GM19395 (cell line): ENCODE data around the gene PSKH1.
"Not testable (repeated sequence)": the region's sequence is repeated elsewhere in the genome, so short reads cannot be mapped to it uniquely, and the experiment has no call there.

ENCODE experiments used
- ATAC-seq: cut with Tn5 transposase; IDR thresholded peaks from one replicate; pipeline ENCODE4 v1.9.1; 2021; ENCODE audit warnings: mild to moderate bottlenecking, moderate library complexity; ENCODE audit not compliant: unreplicated experiment

Gene PSKH1

GRCh38 chr16:67885545-67885944, 7.5 kb upstream of the PSKH1 start:
- ATAC-seq: no peak

DNA sequence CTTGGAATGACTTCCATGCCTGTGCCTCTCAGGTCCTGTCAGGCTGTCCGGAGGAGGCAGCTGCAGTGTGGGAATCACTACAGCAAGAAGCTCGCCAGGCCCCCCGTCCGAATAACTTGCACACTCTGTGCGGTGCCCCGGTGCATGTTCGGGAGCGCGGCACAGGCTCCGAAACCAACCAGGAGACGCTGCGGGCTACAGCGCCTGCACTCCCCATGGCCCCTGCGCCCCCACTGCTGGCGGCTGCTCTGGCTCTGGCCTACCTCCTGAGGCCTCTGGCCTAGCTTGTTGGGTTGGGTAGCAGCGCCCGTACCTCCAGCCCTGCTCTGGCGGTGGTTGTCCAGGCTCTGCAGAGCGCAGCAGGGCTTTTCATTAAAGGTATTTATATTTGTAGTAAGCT, 7.1 kb upstream of the PSKH1 start:
- ATAC-seq: no peak

- ATAC-seq: no peak
These were observed 6.7 kb upstream of the PSKH1 start for GRCh38 chr16:67886387-67886786.

DNA sequence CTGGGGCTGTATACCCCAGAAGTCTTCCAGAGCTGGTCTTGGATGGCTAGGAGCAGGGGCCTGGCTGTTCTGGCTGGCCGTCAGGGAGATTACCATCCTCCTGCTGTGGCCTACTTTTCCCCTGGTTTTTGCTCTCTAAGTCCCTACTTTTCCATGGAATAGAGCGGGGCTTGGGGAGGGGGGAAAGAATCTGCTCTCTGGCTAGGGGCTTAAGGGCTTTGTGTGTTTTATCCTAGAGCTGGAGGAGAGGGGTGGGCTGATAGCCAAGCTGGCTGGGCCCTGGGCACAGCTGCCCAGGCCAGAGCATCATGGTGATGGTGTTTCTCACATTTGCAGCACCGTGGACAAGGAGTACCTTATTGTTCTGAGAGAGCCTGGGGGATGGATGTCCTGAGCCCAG, 4.7 kb upstream of the PSKH1 start:
- ATAC-seq: no peak

GRCh38 chr16:67892375-67892774, 679 bp upstream of the PSKH1 start:
- no peak for ATAC-seq

DNA sequence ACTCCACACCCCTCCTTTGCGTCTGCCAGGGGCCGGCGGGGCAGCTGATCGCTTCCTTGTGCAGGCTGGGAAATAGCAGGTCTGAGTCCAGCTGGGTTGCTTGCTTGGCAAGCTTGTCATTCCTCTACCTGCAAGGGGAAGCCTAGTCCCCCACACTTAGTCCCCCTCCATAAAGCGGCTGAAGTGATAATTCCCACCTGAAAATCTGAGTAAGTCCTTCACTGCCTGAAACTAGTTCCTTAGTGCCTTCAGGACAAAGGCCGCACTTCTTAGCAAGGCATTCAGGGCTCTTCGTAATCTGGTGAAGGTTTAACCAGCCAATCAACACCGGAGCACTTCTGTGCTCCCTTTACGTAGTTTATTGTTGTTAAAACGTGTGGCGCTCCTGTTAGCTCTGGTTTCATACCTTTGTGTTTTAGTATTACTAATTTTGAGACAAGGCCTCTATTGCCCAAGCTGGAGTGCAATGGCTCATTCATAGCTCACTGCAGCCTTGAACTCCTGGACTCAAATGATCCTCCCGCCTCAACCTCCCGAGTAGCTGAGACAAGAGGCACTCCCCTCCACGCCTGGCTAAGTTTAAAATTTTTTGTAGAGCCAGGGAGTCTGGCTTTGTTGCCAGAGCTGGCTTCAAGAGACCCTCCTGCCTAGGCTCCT, 817 bp downstream of the PSKH1 start:
- no peak for ATAC-seq

GRCh38 chr16:67897231-67897630, 4.2 kb downstream of the PSKH1 start:
- ATAC-seq: no peak

GRCh38 chr16:67901734-67902133, 8.7 kb downstream of the PSKH1 start:
- no peak for ATAC-seq

- ATAC-seq: no peak
These were observed 9.8 kb downstream of the PSKH1 start for GRCh38 chr16:67902831-67903230.

DNA sequence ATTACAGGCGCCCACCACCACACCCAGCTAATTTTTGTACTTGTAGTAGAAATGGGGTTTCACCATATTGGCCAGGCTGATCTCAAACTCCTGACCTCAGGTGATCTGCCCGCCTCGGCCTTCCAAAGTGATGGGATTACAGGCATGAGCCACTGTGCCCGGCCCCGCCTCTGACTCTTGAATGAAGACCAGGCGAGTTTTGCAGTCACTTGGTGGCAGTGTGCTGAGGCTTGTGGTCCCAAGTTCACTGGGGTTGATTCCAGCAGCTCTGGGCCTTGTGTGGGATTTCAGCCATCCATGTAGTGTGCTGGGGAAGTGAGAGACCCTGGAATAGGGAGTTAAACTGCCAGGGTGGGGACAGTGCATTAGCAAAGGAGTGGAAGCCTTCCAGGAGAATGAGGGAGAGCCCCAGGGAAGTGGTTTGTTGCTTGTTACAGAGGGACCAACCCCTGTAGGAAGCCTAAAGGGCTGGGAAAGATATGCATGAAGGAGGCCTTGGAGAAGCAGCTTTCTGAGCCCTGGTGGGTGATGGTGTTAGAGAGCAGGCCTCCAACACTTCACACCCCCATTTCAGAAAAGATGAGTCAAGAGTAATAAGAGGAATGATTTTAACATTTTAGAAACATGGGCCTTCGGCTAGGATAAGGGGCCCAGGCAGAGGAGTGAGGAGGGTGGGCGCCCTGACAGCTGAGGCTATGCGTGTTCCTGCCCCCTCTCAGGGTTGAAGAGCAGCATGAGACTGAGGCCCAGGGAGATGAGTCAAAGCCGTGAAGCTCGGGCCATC, 14.5 kb downstream of the PSKH1 start:
- no peak for ATAC-seq

GRCh38 chr16:67909056-67909742, 16.1 kb downstream of the PSKH1 start:
- ATAC-seq: no peak

- ATAC-seq: no peak
These were observed 17.1 kb downstream of the PSKH1 start for GRCh38 chr16:67910158-67910557.

DNA sequence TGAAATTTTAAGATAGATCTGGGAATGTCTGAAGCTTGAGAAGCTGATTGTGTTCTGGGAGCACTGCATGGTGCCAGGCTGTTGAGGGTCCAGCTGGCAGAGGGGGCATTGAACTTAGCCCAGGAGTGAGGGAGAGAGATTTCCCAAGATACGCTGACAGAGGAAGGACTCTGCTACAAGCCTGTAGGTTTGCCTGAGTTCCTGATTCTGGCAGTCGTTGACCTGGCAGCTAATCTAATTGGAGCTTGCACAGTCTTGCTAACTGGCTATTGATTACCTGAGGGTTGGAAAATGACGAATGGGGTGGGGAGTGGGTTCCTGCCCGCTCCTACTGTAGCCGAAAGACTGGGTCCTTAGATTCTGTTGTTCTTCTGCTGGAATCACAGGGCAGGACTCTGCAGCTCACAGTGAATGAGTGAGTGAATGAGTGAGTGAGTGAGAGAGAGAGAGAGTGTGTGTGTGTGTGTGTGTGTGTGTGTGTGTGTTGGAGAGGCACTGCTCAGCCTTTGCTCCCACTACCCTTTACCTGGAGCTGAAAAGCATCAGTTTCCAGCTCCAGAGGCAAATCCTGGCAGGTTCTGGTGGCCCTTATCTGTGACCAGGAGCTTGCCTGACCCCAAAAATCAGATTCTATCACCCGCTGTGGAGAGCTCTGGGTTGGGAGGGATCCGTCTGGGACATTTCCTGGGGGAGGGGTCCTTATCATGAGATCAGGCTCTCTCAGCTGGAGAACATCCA, 21.9 kb downstream of the PSKH1 start:
- ATAC-seq: no peak

DNA sequence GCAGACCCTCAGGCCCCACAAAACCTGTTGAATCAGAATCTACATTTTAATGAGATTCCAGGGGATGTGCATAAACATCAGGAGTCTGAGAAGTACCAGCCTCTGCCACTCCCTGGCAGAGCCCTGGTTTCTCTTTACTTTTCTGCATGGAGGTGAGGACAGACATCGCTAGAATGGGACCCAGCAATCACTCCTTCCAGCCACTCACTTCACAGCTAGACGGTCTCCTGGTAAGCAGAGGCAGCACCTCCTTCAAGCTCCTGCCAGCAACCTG, 22.4 kb downstream of the PSKH1 start:
- not testable (repeated sequence) for ATAC-seq

DNA sequence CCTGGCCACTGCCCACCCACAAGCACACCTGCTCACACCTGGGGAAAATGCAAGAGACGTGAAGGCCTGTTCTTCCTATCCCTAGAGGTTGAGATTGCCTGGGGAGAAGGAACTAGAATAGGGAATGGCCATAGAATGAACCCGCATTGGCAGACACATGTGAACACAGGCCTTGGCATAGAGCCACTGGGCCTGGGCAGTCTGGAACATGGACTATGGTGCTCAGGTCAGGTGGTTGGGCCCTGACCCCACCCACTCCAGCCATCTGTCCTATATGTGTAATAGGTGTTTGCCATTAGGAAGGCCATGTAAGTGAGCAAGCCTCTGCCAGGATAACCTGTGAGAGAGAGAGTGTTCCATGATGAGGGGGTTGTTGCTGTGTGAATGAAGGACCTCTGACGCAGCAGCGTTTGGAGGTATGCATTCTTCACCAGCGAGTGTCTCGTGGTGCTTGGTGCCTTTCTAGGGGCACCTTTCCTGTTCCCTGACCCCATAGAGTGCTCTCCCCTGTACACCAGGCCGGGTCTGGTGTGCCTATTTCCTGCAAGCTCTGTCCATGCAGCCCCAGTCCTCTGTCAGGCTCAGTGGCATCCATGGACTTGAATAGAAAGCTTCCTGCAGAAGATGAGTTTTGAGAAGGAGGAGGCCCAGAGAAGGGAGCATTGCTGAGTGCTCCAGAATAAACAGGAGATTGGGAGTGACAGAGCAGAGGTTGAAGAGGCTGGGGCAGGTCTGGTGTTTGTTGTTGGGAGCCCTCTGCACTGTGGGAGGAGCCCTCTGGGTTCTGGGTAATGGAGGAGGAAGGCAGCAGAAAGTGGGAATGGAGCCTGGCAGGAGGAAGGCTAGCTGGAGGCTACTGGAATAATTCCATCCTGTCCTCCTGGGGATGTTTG, 23.0 kb downstream of the PSKH1 start:
- no peak for ATAC-seq

DNA sequence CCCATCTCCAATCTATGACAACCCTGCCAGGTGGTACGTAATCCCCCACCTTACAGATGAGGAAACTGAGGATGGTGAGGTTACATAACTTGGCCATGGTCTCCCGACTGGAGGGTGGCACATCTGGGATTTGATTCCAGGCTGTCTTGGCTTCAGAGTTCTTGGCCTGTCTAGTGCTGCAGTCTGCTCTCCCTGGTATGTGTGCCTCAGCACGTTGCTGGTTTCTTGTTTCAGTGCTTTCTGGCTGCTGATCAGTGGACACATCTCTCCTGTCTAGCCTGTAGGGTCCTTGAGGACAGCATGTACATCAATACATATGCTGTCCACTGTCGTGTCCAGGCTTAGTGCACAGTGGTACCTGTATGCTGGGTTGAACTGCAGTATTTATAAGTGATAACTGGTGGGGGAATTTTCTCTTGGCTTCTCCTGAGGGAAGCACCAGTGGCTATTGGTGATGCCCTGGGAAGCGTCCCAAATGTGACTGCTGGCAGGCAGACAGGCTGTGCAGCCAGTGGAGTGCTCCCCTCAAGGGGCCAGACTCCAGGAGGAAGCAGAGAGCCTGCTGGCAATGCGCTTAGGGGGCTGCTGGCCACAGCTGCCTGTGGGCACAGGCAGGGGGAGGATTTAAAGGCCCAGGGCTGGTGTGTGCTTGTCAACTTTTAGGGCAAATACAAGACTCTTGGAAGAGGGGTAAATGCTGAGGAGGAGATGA, 24.2 kb downstream of the PSKH1 start:
- ATAC-seq: no peak

GRCh38 chr16:67917852-67918236, 24.8 kb downstream of the PSKH1 start:
- ATAC-seq: no peak

DNA sequence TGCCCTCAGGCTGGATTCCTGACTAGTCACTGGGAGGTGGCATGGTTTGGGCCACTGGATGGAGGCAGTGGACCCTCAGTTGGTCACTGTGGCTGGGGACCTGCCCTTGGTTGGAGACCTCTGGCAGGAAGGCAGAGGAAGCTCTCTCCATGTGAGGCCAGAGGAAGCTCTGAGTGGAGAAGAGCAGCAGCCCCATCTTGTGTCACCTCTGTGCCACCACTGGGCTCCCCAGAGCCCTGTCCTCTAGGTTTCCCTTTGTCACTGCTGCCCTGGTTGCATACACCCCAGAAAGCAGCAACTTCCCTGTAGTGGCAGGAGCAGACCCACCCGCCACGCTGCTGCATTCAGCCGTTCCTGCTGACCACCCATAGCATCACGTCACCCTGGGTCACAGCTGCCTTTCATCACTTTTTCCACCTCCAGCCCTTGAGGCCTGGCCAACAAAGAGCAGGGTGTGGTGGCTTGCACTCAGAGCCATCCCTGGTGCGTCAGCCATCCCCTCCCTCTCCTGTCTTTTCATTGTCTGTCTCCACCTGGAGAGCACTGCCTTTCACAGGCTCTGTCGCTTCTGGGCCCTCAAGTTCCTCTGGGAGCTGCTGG, 26.7 kb downstream of the PSKH1 start:
- ATAC-seq: no peak

GRCh38 chr16:67922221-67922620, 29.2 kb downstream of the PSKH1 start:
- no peak for ATAC-seq

- no peak for ATAC-seq
These were observed 29.7 kb downstream of the PSKH1 start for GRCh38 chr16:67922740-67923139.
